Ureter (tissue), 1 donor: ENCODE results near the gene CAPN11. TPM values are rescaled to one million over a fixed set of nuclear protein-coding genes. Genes with fewer than 3 reads are reported as not detected.

ENCODE experiments used
- DNase-seq: peaks from one replicate; pipeline ENCODE4 v3.0.0-alpha.2; 2020; ENCODE audit warnings: low spot score
- total RNA-seq: library from RNA; stranded (reverse); gene quantifications from one replicate; pipeline ENCODE4 v1.2.4, GENCODE V29; 2023
- donor health status: DM: yes; HTN: yes; CAD: no.

The CAPN11 gene
- total RNA-seq, 1 donor from 2014 or later: 2.1 TPM

GRCh38 chr6:44156494-44157151, 2.0 kb upstream of the CAPN11 start:
- DNase-seq: no peak

GRCh38 chr6:44157152-44157521, 1.5 kb upstream of the CAPN11 start:
- no peak for DNase-seq

- DNase-seq: no peak
Observed at GRCh38 chr6:44161997-44162338, 3.3 kb downstream of the CAPN11 start.

- no peak for DNase-seq
Observed at GRCh38 chr6:44162876-44163625, 4.4 kb downstream of the CAPN11 start.

GRCh38 chr6:44166116-44166515, 7.5 kb downstream of the CAPN11 start:
- no peak for DNase-seq

- no peak for DNase-seq
Observed at GRCh38 chr6:44166591-44167184, 8.1 kb downstream of the CAPN11 start.

GRCh38 chr6:44167567-44167966, 8.9 kb downstream of the CAPN11 start:
- DNase-seq: no peak

- DNase-seq: no peak
Observed at GRCh38 chr6:44169154-44169553, 10.5 kb downstream of the CAPN11 start.

- no peak for DNase-seq
Observed at GRCh38 chr6:44169886-44170570, 11.4 kb downstream of the CAPN11 start.

- DNase-seq: no peak
Observed at GRCh38 chr6:44171899-44172546, 13.4 kb downstream of the CAPN11 start.

GRCh38 chr6:44172731-44173500, 14.3 kb downstream of the CAPN11 start:
- DNase-seq: peak; percentile 87

- no peak for DNase-seq
Observed at GRCh38 chr6:44176130-44176761, 17.6 kb downstream of the CAPN11 start.

- no peak for DNase-seq
Observed at GRCh38 chr6:44176762-44177509, 18.3 kb downstream of the CAPN11 start.

GRCh38 chr6:44177691-44178423, 19.2 kb downstream of the CAPN11 start:
- no peak for DNase-seq

GRCh38 chr6:44178424-44179071, 19.9 kb downstream of the CAPN11 start:
- DNase-seq: no peak

- DNase-seq: no peak
Observed at GRCh38 chr6:44179072-44179536, 20.5 kb downstream of the CAPN11 start.

GRCh38 chr6:44179648-44180047, 21.0 kb downstream of the CAPN11 start:
- DNase-seq: no peak

- no peak for DNase-seq
Observed at GRCh38 chr6:44180406-44180805, 21.8 kb downstream of the CAPN11 start.

GRCh38 chr6:44180886-44181285, 22.3 kb downstream of the CAPN11 start:
- no peak for DNase-seq
